HL-60/S4 treated with retinoic acid at 250 ng/mL for 4 days and 3 days (cell line): ENCODE data around the gene SOHLH2.

ENCODE experiments used
- in situ Hi-C: fragments of 300-500 bp; cut with MboI; formaldehyde crosslinking; loops from 2 replicates; pipeline ENCODE4 v1.7.0; 2022; ENCODE audit warnings: low sequenced_read_pairs

SOHLH2 gene

GRCh38 chr13:36133950-36134626, 80.3 kb downstream of the SOHLH2 start:
- in situ Hi-C loops = no loop called here

- in situ Hi-C loops = no loop called here
Measured at GRCh38 chr13:36132376-36132775, 82.0 kb downstream of the SOHLH2 start.

GRCh38 chr13:36131931-36132297, 82.4 kb downstream of the SOHLH2 start:
- in situ Hi-C loops = no loop called here

- in situ Hi-C loops = no loop called here
Measured at GRCh38 chr13:36131222-36131930, 83.0 kb downstream of the SOHLH2 start, which contains the start of gene DCLK1. DCLK1 (minus strand) TSS chr13:36131382.

GRCh38 chr13:36130552-36131221, 83.7 kb downstream of the SOHLH2 start:
- in situ Hi-C loops = no loop called here

GRCh38 chr13:36130193-36130551, 84.2 kb downstream of the SOHLH2 start:
- in situ Hi-C loops = no loop called here

GRCh38 chr13:36129539-36129938, 84.8 kb downstream of the SOHLH2 start:
- in situ Hi-C loops = no loop called here

- in situ Hi-C loops = no loop called here
Measured at GRCh38 chr13:36126491-36126890, 87.9 kb downstream of the SOHLH2 start.

GRCh38 chr13:36125841-36126240, 88.5 kb downstream of the SOHLH2 start:
- in situ Hi-C loops = no loop called here

GRCh38 chr13:36124236-36124822, 90.0 kb downstream of the SOHLH2 start:
- in situ Hi-C loops = no loop called here
